Measurements from ENCODE around the gene KDM4B. TPM values are rescaled to one million over a fixed set of nuclear protein-coding genes. Genes with fewer than 3 reads are reported as not detected.
"Not testable (repeated sequence)": the region's sequence is repeated elsewhere in the genome, so short reads cannot be mapped to it uniquely, and the experiment has no call there.

KDM4B gene
- 24.5 TPM for total RNA-seq

GRCh38 chr19:4968462-4969291 is at the start of gene KDM4B:
Gene KDM4B, plus strand, starts transcription at chr19:4969113. Its CDS starts 63,778 bp downstream, at chr19:5032891.
- DNase-seq (ENCODE audit: low spot score in 2 of 2), result peak; percentile 99 to 100
- FAIRE-seq, result peak; percentile 61

GRCh38 chr19:4922530-4923275 is 46.2 kb upstream of the KDM4B start:
- DNase-seq (ENCODE audit: low spot score in 2 of 2), result no peak
- FAIRE-seq, result no peak

- no peak for FAIRE-seq
- no peak for DNase-seq (ENCODE audit: low spot score in 2 of 2)
Observed at GRCh38 chr19:4923276-4923747, 45.6 kb upstream of the KDM4B start.

- DNase-seq (ENCODE audit: low spot score in 2 of 2) (no peak), FAIRE-seq (no peak)
Observed at GRCh38 chr19:4929186-4929585, 39.7 kb upstream of the KDM4B start.

GRCh38 chr19:4930664-4931063 is 38.2 kb upstream of the KDM4B start:
- peak in 1 of 2 donors; percentile 12 for DNase-seq (ENCODE audit: low spot score in 2 of 2)

GRCh38 chr19:4932711-4933110 is 36.2 kb upstream of the KDM4B start:
- DNase-seq (ENCODE audit: low spot score in 2 of 2) (no peak), FAIRE-seq (no peak)

More at GRCh38 chr19:4930664-4931063, 38.2 kb upstream of the KDM4B start:
- FAIRE-seq, result no peak

GRCh38 chr19:4933528-4933927 is 35.4 kb upstream of the KDM4B start:
- FAIRE-seq (no peak), DNase-seq (ENCODE audit: low spot score in 2 of 2) (no peak)

GRCh38 chr19:4935444-4935843 is 33.5 kb upstream of the KDM4B start:
- FAIRE-seq, result no peak
- no peak for DNase-seq (ENCODE audit: low spot score in 2 of 2)

- DNase-seq (ENCODE audit: low spot score in 2 of 2) (no peak), FAIRE-seq (no peak)
Observed at GRCh38 chr19:4937060-4937459, 31.9 kb upstream of the KDM4B start.

- DNase-seq (ENCODE audit: low spot score in 2 of 2); FAIRE-seq: not testable (repeated sequence)
Observed at GRCh38 chr19:4938461-4938860, 30.5 kb upstream of the KDM4B start.

GRCh38 chr19:4939466-4939865 is 29.4 kb upstream of the KDM4B start:
- no peak for DNase-seq (ENCODE audit: low spot score in 2 of 2)
- no peak for FAIRE-seq

GRCh38 chr19:4941638-4942169 is 27.2 kb upstream of the KDM4B start:
- DNase-seq (ENCODE audit: low spot score in 2 of 2), result not testable (repeated sequence)

GRCh38 chr19:4950650-4951049 is 18.3 kb upstream of the KDM4B start:
- FAIRE-seq, result not testable (repeated sequence)

More at GRCh38 chr19:4941638-4942169, 27.2 kb upstream of the KDM4B start:
- not testable (repeated sequence) for FAIRE-seq

GRCh38 chr19:4951656-4952055 is 17.3 kb upstream of the KDM4B start:
- no peak for DNase-seq (ENCODE audit: low spot score in 2 of 2)
- no peak for FAIRE-seq

More at GRCh38 chr19:4950650-4951049, 18.3 kb upstream of the KDM4B start:
- not testable (repeated sequence) for DNase-seq (ENCODE audit: low spot score in 2 of 2)

GRCh38 chr19:4952945-4953344 is 16.0 kb upstream of the KDM4B start:
- FAIRE-seq, result no peak

GRCh38 chr19:4954320-4955149 is 14.4 kb upstream of the KDM4B start:
- not testable (repeated sequence) for FAIRE-seq; DNase-seq (ENCODE audit: low spot score in 2 of 2)

More at GRCh38 chr19:4952945-4953344, 16.0 kb upstream of the KDM4B start:
- DNase-seq (ENCODE audit: low spot score in 2 of 2), result no peak

- FAIRE-seq (no peak), DNase-seq (ENCODE audit: low spot score in 2 of 2) (no peak)
Observed at GRCh38 chr19:4955274-4955673, 13.6 kb upstream of the KDM4B start.

GRCh38 chr19:4957981-4958380 is 10.9 kb upstream of the KDM4B start:
- no peak for DNase-seq (ENCODE audit: low spot score in 2 of 2)
- FAIRE-seq, result no peak

- peak; percentile 15 for FAIRE-seq
- no peak for DNase-seq (ENCODE audit: low spot score in 2 of 2)
Observed at GRCh38 chr19:4962085-4962619, 6.8 kb upstream of the KDM4B start.

- FAIRE-seq, result no peak
- no peak for DNase-seq (ENCODE audit: low spot score in 2 of 2)
Observed at GRCh38 chr19:4965061-4965460, 3.9 kb upstream of the KDM4B start.

Data from frontal cortex (tissue), 4 donors.